GM12873 (cell line): Measurements from ENCODE around the gene DEDD2.

ENCODE experiments used
- TF ChIP-seq, protein P1 (sequence below): IDR thresholded peaks from 2 replicates; pipeline ENCODE4 v1.5.1; 2012; ENCODE audit warnings: low read depth, mild to moderate bottlenecking, moderate library complexity, low read length, control low read depth; ENCODE audit not compliant: insufficient read depth; ENCODE audit errors: missing control alignments

The DEDD2 gene

DNA sequence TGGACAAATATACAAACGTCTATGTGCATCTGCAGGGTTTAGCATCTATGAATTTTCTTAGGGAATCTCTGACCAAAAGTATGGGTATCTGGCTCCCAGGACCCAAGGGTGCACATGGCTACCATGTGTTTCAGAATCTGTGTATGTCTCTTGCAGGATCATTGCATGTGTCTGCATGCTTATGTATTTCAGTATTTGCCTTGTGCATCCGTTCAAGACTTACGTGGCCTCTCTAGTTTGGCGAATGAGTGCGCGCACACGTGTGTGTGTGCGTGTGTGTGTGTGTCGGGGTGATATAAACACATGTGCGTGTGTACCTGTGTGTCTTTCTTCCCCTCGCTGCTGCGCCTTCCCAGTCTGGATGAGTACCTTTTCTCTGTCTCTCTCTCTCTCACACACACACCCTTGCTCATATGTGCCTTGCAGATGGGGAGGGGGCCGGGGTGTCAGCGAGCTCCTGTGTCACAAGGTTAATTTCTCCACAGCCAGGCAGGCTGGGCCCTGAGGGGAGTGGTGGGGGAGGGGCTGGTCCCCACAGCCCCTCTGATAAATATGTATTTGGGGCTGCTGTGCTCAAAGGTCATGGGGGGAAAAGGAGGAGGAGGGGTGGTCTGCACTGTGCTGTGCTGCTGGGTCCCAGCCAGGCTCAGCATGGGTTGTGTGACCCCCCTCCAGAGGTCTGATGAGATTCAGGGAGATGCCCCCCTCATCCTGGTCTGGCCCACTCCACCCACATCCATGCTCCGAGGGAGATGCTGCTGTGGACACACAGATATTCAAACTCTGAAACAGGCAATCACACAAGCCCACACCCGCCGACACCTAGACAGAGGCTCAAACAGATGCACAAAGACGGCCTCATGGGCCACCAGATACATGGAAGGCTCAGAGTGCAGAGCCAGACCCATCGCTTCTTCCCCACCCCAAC, 47.7 kb downstream of the DEDD2 start:
- TF ChIP-seq, protein P1, sequence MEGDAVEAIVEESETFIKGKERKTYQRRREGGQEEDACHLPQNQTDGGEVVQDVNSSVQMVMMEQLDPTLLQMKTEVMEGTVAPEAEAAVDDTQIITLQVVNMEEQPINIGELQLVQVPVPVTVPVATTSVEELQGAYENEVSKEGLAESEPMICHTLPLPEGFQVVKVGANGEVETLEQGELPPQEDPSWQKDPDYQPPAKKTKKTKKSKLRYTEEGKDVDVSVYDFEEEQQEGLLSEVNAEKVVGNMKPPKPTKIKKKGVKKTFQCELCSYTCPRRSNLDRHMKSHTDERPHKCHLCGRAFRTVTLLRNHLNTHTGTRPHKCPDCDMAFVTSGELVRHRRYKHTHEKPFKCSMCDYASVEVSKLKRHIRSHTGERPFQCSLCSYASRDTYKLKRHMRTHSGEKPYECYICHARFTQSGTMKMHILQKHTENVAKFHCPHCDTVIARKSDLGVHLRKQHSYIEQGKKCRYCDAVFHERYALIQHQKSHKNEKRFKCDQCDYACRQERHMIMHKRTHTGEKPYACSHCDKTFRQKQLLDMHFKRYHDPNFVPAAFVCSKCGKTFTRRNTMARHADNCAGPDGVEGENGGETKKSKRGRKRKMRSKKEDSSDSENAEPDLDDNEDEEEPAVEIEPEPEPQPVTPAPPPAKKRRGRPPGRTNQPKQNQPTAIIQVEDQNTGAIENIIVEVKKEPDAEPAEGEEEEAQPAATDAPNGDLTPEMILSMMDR: no peak

DNA sequence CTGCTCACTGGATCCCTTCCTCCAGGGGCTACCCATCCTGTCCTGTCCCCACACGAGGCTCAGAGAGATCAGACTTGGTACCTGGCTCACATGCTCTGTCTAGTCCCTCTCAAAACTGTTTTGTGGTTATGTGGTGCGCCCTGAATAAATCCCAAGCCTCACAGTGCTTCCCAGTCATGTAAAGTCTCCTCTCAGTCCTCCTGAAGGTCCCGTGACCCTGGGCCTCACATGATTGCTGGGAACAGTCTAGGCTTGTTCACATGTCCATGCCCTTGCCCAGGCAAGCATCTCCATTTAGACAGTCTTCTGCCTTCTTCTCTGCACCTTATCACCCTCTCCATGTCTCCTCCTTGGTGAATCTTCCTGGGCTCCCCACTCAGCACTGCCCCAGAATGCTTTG, 49.3 kb downstream of the DEDD2 start:
- TF ChIP-seq, protein P1: no peak

DNA sequence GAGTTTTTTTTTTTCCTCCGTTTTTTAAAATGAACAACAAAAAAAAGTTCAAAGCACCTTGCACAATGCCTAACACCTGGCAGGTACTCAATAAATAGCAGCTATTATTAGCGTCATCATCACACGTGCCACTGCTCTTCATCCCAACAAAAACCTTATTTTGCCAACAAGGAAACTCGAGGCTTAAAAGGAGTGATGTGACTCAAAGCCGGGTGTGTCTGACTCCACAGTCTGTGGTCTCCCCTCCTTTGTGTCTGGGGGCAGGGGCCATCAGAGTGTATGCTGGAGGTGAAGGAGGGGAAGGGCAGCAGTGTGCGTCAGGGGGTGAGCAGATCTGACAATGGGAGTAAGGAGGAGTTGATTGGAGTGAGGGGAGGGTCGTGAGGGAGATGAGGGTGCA, 51.2 kb downstream of the DEDD2 start:
- TF ChIP-seq, protein P1: no peak

DNA sequence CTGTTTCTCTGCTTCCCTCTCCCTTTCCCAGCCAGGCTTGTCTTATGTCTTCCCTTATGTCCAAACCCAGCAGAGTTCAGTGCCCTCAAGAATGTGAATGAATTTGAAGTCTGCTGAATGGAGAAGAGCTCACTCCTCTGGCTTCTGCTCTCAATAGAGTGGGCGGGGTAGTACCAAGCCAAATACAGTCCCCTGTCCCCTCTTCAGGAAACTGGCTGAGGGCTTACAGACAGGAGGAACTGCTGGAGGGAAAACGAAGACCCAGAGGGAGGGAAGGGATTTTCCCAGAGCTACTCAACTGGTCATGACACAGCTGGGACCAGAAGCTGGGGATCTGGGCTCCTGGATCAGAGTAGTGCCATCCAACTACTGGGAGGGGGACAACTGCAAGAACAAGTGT, 52.3 kb downstream of the DEDD2 start:
- TF ChIP-seq, protein P1: no peak

DNA sequence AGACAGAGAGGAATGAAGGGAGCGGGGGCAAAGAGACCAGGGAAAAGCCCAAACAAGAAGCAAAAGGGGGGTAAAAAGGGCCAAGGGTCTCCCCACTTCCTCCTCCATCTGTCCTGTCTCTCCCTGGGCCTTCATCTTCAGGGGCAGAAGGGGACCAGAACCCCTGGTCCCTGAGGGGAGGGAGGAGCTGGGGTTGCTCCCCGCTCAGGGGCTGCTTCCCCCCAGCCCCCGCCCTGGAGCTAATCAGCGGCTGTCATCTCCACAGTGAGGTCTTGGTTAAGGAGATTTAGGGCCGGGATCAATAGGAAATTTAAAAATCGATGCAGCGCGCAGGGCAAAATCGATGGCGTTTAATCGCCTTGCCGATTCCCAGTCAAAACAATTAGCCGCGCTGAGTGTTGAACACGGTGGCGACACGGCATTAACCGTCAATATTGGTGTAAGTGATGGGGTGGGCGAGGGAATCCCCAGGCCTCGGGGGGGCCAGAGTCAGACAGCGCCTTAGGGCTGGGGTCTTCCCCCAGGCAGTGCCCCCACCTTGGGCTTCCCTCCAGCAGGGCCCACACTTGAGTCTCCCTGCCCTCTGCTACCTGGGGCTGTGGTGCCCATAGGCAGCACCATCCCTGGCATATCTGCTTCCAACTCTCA, 55.7 kb downstream of the DEDD2 start:
- TF ChIP-seq, protein P1: no peak

DNA sequence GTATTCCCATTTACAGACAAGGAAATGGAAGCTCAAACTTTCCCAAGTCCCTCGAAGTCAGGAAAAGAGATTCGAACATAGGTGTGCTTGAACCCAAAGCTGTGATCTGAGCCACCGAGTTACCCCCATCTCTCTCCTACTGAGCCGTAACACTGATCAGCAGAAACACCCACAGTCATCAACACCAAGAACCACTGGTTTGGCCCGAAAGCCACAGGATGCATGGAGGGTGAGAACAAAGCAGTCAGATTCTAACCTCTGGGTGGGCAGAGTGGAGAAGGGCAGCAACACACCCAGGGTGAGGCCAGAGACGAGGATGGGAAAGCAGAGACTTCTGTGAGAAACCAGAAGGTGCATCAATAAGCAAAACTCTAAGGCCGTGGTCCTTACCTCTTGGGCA, 57.5 kb downstream of the DEDD2 start:
- TF ChIP-seq, protein P1: no peak

DNA sequence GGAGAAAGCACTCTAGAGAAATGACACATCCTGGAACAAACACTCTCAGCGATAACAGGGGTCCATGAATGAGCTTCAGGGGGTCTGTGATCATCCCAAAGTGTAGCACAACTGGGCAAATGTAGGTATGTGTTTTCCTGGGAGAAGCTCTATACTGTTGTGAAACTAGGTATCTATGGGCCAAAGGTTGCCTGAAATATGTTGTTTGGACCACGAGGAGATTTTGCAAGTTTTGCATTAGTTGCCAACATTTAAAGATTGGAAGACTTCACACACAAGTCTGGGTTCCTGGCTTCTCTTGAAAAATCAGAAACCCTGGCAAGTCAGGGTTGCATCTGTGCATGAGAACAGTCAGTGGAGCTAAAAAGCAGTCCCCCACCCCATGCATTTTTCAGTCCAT, 58.6 kb downstream of the DEDD2 start:
- TF ChIP-seq, protein P1: no peak
